Measurements from ENCODE around the gene PLCB3.
"Not testable (repeated sequence)": the region's sequence is repeated elsewhere in the genome, so short reads cannot be mapped to it uniquely, and the experiment has no call there.

PLCB3 gene

GRCh38 chr11:64303109-64304031 lies 52.0 kb downstream of the PLCB3 start:
- no peak for DNase-seq (ENCODE audit: low read depth, low spot score)

- no peak for DNase-seq (ENCODE audit: low read depth, low spot score)
Measured at GRCh38 chr11:64304032-64304315, 52.6 kb downstream of the PLCB3 start.

- peak; percentile 90 for DNase-seq (ENCODE audit: low read depth, low spot score)
Measured at GRCh38 chr11:64304316-64305072, 53.2 kb downstream of the PLCB3 start.

GRCh38 chr11:64305075-64305690 lies 53.9 kb downstream of the PLCB3 start, which contains the start of gene ESRRA:
Gene ESRRA (plus strand): TSS chr11:64305524. CDS start chr11:64307180, 1,656 bp downstream.
- DNase-seq (ENCODE audit: low read depth, low spot score), result peak; percentile 90

- DNase-seq (ENCODE audit: low read depth, low spot score), result no peak
Measured at GRCh38 chr11:64305691-64306562, 54.6 kb downstream of the PLCB3 start.

- DNase-seq (ENCODE audit: low read depth, low spot score), result no peak
Measured at GRCh38 chr11:64306563-64306875, 55.2 kb downstream of the PLCB3 start.

- no peak for DNase-seq (ENCODE audit: low read depth, low spot score)
Measured at GRCh38 chr11:64306876-64307622, 55.7 kb downstream of the PLCB3 start.

- DNase-seq (ENCODE audit: low read depth, low spot score), result not testable (repeated sequence)
Measured at GRCh38 chr11:64307795-64308194, 56.5 kb downstream of the PLCB3 start.

- DNase-seq (ENCODE audit: low read depth, low spot score), result no peak
Measured at GRCh38 chr11:64312947-64313346, 61.6 kb downstream of the PLCB3 start.

GRCh38 chr11:64313491-64314145 lies 62.3 kb downstream of the PLCB3 start:
- no peak for DNase-seq (ENCODE audit: low read depth, low spot score)

- no peak for DNase-seq (ENCODE audit: low read depth, low spot score)
Measured at GRCh38 chr11:64314146-64314804, 62.9 kb downstream of the PLCB3 start.

- no peak for DNase-seq (ENCODE audit: low read depth, low spot score)
Measured at GRCh38 chr11:64314805-64315561, 63.7 kb downstream of the PLCB3 start.

- DNase-seq (ENCODE audit: low read depth, low spot score), result not testable (repeated sequence)
Measured at GRCh38 chr11:64315667-64316526, 64.6 kb downstream of the PLCB3 start.

- no peak for DNase-seq (ENCODE audit: low read depth, low spot score)
Measured at GRCh38 chr11:64316672-64317324, 65.5 kb downstream of the PLCB3 start.

GRCh38 chr11:64317325-64317960 lies 66.1 kb downstream of the PLCB3 start, which contains the start of gene TRMT112:
Gene TRMT112 (minus strand): TSS chr11:64317559. CDS start chr11:64317526, 33 bp downstream.
- peak; percentile 99 for DNase-seq (ENCODE audit: low read depth, low spot score)

- peak; percentile 75 for DNase-seq (ENCODE audit: low read depth, low spot score)
Measured at GRCh38 chr11:64317961-64318765, 66.8 kb downstream of the PLCB3 start, which contains the start of gene PRDX5. Gene PRDX5 (plus strand): TSS chr11:64318121. CDS start chr11:64318216, 95 bp downstream.

Data from iPS DF 19.7 (cell line).